HG03159 (cell line): ENCODE measurements around the gene CASZ1.

Source experiments
- ATAC-seq: cut with Tn5 transposase; IDR thresholded peaks from one replicate; pipeline ENCODE4 v1.9.1; 2021; ENCODE audit warnings: mild to moderate bottlenecking, moderate library complexity; ENCODE audit not compliant: unreplicated experiment

CASZ1 gene

DNA sequence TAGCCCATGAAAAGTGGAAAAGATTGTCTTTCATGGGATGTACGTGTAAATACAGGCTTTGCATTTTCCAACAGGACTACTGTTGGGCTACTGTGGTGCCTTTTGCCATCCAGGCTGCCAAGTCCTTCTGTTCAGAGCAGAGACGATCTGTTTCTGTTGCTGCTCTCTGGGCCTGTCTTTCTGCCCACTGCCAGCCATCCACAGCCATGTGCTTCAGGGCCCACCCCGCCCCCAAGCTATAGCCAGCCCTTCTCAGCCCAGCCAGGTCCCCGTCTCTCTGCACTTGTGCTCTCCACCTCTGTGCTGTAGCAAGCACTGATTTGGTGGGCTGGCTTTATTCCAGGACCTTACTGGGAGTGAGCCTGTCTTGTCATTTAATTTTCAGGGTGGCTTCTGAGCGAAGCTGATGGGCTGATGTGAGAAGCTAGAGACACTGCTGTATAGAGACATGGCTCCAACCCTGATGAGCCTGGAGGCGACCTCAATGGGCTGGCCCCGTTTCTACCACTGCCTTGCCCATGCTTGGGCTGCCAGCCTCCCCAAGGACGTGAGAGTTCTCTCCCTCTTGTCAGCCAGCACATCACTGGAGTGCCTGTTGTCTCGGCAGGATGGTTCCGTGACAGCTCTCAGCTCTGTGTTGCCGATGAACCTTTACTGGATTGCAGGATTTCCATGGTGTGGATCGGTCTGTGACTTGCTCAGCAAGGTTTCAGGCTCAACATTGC is 183.8 kb downstream of the CASZ1 start:
- no peak for ATAC-seq

DNA sequence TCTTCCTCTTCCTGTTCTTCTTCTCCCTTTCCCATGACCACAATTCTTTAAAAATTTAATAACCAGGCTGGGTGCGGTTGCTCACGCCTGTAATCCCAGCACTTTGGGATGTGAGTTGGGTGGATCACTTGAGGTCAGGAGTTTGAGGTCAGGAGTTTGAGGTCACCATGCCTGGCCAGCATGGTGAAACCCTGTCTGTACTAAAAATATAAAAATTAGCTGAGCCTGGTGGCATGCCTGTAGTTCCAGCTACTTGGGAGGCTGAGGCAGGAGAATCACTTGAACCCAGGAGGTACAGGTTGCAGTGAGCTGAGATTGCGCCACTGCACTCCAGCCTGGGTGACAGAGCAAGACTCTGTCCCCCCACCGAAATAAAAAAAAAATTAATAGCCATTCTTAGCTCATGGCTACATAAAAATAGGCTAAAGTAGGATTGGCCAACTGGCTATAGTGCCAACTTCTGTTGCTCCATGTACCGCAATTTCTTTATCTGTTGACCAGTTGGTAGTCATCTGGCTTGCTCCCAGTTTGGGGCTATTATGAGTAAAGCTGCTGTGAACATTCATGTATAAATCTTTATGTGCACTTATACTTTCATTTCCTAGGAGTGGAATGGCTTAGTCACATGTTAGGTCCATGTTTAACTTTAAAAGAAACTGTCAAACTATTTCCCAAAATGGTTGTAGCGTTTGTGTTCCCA is 185.4 kb downstream of the CASZ1 start:
- ATAC-seq: no peak

- ATAC-seq: no peak
Measured at GRCh38 chr1:10608690-10609089, 187.8 kb downstream of the CASZ1 start.

GRCh38 chr1:10607228-10607627 is 189.2 kb downstream of the CASZ1 start:
- ATAC-seq: no peak

DNA sequence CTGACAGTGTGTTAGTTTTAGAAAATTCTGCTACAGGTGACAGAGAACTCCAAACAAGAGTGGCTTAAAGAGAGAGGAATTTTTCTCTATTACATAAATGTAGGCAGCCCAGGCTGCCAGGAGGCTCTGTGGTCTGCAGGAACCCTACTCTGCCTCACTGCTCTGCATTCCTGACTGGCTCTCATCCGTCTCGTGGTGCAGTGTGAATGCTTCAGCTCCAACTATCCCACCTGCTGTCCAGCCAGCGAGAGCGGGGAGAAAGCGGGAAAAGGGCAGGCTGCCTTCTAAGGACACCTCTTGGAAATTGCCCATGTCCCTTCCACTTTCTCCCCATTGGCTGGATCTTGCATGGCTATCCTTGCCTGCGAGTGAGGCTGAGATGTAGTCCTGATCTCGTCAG is 190.4 kb downstream of the CASZ1 start:
- no peak for ATAC-seq

DNA sequence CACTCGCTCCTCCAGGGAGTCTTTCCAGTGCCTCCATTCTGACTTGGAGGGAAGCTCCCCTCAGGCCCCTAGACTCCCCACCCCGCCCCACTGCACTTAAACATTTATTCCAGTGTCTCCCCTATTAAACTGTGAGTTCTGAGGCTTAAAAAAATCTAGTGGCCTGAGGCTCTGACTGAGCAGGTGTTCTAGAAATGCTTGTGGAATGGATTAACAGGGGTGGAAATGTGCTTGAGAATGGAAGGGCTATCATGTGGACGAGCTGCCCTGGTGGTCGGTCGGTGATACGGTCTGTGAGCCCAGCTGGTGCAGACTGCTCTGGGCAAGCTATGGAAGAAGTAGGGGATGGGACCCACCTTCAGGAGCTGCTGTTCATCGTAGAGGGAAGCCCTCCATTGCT is 191.5 kb downstream of the CASZ1 start:
- ATAC-seq: no peak

GRCh38 chr1:10602936-10603335 is 193.5 kb downstream of the CASZ1 start:
- ATAC-seq: no peak

DNA sequence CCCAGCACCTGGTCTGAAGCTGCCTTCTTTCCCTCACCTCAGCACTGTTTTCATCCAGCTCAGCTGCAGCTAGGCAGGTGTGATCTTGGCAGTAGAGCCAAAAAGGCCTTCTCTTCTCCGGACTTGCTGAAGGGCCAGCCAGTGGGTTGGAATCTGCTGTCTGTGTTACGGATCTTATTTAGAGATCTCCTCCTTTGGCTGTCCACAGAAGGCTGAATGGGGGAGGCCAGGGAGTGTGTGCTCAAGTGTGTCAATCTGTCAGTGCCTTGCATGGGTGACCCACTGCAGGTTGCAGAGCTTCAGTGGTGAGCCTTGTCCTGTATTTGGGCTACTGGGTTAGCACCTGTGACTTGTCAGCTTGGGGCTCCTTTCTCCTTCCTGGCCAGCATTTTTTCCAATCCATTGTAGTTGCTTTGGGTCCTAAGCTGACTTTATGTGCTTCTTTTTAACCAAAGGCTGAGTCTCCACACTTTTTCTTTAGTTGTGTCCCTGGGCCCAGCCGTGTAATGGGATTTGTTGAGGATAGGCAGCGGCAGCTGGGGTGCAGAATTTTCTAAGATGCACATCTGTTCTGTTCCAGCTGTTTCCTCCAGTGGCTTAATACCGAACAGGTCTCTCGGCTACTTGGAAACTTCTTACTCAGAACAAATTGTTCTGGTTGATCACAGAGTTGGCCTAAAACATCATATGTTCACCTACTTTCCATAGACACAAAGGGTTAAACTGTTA is 194.9 kb downstream of the CASZ1 start:
- ATAC-seq: no peak

- ATAC-seq: no peak
Measured at GRCh38 chr1:10599194-10599861, 197.1 kb downstream of the CASZ1 start.

GRCh38 chr1:10598389-10598702 is 198.1 kb downstream of the CASZ1 start:
- no peak for ATAC-seq

GRCh38 chr1:10597492-10598388 is 198.7 kb downstream of the CASZ1 start:
- no peak for ATAC-seq

GRCh38 chr1:10596780-10597179 is 199.7 kb downstream of the CASZ1 start:
- no peak for ATAC-seq

- ATAC-seq: no peak
Measured at GRCh38 chr1:10594595-10595223, 201.7 kb downstream of the CASZ1 start.

- no peak for ATAC-seq
Measured at GRCh38 chr1:10593750-10594149, 202.7 kb downstream of the CASZ1 start.

GRCh38 chr1:10592373-10592772 is 204.1 kb downstream of the CASZ1 start:
- no peak for ATAC-seq

GRCh38 chr1:10591010-10591409 is 205.4 kb downstream of the CASZ1 start:
- ATAC-seq: no peak

DNA sequence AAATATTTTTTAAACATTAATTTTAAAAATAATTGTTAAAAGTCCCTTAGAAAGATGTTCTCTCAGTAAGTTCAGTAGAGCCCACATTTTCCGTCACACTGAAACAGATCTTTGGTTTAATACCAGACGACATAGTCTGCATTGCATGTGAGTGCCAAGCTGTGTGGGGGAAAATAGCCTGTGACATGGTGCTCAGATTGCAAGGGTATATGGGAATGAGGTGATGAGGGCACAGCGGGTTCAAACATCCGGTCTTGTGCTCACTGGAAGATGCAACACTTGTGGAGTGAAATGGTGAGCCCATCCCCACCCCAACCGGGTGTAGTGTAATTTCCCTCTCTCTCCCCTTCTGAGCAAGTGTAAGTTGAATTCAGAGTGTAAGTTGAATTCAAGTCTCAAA is 207.4 kb downstream of the CASZ1 start:
- ATAC-seq: no peak

GRCh38 chr1:10588640-10589039 is 207.8 kb downstream of the CASZ1 start:
- ATAC-seq: no peak
